B cell (primary cell): ENCODE data around the gene SLC49A3.
"Not testable (repeated sequence)": the region's sequence is repeated elsewhere in the genome, so short reads cannot be mapped to it uniquely, and the experiment has no call there.

ENCODE experiments used
- EZH2 ChIP-seq: IDR thresholded peaks from 2 replicates; pipeline ENCODE4 v1.6.1; 2012; ENCODE audit warnings: borderline replicate concordance, low read depth, mild to moderate bottlenecking, moderate library complexity, low read length; ENCODE audit not compliant: insufficient read depth, poor library complexity, severe bottlenecking
- TF ChIP-seq, protein P1 (sequence below): fragments of 200-600 bp; IDR thresholded peaks from one replicate; pipeline ENCODE4 v1.8.0; 2022; ENCODE audit warnings: antibody characterized with exemption, mild to moderate bottlenecking

DNA sequence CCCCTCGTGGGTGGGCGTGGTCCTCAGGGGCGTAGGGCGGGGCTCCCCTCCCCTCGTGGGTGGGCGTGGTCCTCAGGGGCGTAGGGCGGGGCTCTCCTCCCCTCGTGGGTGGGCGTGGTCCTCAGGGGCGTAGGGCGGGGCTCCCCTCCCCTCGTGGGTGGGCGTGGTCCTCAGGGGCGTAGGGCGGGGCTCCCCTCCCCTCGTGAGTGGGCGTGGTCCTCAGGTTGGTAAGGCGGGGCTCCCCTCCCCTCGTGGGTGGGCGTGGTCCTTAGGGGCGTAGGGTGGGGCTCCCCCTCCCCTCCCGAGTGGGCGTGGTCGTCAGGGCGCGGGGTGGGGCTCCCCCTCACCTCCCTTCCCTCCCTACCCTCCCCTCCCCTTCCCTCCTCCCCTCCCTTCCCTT is 43.0 kb upstream of the SLC49A3 start:
- TF ChIP-seq, protein P1, sequence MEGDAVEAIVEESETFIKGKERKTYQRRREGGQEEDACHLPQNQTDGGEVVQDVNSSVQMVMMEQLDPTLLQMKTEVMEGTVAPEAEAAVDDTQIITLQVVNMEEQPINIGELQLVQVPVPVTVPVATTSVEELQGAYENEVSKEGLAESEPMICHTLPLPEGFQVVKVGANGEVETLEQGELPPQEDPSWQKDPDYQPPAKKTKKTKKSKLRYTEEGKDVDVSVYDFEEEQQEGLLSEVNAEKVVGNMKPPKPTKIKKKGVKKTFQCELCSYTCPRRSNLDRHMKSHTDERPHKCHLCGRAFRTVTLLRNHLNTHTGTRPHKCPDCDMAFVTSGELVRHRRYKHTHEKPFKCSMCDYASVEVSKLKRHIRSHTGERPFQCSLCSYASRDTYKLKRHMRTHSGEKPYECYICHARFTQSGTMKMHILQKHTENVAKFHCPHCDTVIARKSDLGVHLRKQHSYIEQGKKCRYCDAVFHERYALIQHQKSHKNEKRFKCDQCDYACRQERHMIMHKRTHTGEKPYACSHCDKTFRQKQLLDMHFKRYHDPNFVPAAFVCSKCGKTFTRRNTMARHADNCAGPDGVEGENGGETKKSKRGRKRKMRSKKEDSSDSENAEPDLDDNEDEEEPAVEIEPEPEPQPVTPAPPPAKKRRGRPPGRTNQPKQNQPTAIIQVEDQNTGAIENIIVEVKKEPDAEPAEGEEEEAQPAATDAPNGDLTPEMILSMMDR, result not testable (repeated sequence)
- not testable (repeated sequence) for TF ChIP-seq EZH2
